GM18907 (cell line): ENCODE results near the gene SLCO2B1.

Experiments used
- ATAC-seq: cut with Tn5 transposase; IDR thresholded peaks from one replicate; pipeline ENCODE4 v1.9.1; 2021; ENCODE audit warnings: mild to moderate bottlenecking, moderate library complexity; ENCODE audit not compliant: unreplicated experiment

SLCO2B1 gene

DNA sequence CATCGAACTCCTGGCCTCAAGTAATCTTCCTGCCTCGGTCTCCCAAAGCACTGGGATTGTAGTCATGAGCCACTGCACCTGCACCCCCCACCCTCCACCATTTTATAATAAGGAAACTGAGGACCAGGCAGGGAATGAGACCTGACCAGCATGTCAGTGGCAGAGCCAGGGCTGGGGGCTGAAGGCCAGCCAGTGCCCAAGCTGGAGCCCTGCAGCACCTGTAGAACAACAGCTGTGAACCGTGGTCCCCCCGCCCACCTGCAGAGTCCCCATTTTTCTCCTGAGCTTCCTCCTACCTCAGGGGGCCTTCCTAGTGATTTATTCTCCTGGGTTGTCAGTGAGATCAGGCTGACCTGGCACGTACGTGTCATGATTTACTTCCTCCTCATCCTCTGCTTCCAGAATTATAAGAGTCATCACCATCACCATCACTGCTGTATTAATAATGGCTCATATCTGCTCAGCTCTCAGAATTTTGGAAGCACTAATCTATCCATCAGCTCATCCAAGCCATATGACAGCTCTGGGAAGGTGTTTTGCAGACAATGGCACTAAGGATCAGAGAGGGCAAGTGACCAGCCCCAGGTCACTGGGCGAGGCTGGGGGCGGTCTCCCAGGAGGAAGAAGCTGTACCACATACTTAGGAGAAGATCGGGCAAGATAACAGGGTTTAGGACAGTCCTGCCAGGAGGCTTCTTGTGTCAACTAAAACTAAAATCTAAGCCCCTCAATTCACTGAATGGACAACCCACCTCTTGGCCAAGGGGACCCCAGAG, 5.5 kb upstream of the SLCO2B1 start:
- ATAC-seq = no peak

DNA sequence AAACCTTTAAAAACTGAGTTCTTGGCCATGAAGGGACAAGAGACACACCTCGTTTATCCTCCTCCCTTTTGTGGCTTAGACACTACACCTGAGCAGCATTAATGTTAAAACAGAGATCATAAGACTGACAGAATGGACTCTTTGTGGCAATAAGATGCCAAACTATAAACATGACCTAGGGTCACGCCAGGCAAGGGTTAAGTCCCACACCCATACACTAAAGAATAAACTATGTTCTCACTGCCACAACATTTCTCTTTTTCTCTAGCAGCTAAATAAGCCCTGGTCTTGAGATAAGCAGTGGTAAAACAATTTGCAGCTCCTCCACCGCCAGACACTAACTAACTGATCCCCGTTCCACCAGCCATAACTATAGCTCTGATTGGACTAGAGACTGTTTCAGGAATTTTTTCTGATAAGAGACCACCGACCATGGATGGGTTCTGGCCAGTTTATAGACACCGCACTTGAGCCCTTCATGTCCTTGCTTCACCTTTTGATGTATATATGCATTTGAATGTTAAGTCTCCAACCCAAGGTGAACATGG, 4.9 kb upstream of the SLCO2B1 start:
- no peak for ATAC-seq

DNA sequence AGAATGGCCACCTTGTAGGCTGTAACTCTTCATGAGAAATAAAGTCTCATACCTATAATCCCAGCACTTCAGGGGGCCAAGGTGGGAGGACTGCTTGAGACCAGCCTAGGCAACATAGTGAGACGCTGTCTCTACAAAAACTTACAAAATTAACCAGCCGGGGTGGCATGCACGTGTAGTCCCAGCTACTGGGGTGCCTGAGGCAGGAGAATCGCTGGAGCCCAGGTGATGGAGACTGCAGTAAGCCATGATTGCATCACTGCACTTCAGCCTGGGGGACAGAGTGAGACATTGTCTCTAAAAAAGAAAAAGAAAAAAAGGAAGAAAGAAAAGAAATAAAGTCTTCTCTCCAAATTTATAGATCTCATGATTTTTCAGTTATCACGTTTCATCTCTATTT, 4.2 kb upstream of the SLCO2B1 start:
- ATAC-seq = no peak

DNA sequence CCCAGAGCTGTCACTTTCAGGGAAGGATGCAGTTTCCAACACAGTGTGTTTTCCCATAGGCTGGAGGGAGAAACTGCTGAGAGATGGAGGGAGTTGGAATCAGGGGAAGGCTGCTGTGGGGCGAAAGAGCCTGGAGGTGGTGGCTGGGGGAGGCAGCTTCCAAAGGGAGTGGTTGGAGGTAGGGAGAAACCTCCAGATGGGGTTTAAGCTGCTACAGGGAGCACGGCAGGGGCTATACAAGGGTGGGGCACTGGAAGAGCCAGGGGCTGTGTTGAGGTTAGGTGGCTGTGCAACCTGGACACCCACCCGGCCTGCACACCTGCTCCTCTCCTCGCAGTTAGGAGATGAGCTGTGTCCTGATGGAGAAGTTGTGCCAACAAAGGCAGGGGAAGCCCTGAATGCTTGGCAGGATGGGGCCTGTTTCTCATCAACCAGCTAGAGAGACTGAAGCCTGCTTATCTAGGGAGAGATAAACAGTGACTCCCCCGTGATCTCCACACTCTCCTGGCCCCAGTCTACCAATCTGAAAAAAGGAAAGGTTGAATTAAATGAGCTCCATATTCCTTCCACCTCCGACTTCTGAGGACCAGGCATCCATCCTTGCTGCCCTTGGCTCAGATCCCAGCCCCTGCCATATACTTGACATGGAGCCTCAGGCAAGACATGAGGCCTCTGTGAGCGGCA, 3.6 kb upstream of the SLCO2B1 start:
- no peak for ATAC-seq

DNA sequence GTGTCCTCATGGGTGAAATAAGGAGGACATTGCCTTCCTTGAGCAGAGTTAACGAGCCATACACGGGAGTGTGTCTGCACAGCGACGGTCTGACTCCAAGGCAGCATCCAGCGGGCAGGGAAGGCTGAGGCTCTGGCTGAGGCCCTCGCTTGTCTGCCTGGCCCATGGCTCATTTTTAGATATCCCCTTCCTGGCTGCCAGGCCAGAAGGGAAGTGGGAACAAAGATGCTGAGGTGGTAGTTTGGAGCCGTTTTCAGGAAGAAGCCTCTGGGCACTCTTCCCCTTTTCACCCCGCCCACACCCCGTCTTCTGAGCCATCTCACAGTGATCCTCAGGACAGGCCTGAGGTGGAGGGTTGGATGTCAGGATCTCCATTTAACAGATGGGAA, 3.0 kb upstream of the SLCO2B1 start:
- ATAC-seq = no peak

DNA sequence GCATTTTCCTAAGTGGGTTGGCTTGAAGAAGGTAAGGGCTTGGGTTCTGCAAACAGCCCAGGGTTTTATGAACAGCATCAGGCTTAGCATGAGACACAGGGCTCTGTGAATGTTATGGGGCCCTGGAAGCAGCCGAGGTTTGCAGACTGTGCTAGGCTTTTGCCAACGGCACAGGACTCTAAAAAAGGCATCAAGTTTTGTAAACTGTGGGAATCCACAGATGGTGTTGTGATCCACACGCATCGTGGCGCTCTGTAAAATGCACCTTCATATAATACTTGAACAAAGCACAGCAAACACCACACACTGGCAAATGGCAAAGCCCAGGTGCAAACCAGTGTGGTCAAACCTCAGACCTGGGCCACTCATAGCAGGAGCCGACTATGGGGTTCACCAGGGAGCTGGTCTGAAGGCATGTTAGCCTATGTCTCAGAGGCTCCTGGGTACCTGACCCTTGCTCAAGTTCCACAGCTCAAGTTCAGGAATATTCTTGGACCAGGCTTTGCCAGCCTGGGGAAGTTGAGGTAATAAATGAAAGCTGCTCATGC, 2.4 kb upstream of the SLCO2B1 start:
- no peak for ATAC-seq

DNA sequence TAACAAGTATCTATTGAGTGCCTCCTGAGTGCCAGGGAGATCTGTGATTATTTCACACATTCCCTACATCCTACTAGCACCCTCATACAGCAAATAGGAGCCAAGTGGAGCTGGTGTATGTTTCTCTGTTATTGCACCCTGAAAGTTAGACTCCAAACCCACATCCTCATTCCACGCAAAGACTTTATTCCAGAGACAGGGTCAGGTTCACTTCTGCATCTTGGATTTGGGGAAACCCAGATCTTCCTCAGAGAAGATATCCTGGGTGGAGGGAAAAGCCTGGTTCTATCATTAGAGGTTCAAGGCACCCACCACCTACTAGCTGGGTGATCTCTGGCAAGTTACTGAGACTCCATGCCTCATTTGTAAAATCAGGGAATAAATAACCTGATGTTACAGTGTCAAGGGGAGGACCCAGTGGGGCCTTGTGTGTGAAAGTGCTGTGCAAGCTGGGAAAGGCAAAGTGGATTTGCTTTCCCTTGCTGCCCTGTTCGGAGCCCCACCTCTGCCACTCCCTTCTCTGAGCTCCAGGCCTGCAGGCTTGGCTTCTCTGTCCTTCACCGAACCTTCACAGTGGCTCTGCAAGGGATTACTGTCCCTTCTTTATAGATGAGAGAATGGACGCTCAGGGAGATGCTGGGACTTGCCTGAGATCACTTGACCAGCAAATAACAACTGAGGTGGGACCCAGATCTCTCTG, 991 bp upstream of the SLCO2B1 start:
- ATAC-seq = no peak

DNA sequence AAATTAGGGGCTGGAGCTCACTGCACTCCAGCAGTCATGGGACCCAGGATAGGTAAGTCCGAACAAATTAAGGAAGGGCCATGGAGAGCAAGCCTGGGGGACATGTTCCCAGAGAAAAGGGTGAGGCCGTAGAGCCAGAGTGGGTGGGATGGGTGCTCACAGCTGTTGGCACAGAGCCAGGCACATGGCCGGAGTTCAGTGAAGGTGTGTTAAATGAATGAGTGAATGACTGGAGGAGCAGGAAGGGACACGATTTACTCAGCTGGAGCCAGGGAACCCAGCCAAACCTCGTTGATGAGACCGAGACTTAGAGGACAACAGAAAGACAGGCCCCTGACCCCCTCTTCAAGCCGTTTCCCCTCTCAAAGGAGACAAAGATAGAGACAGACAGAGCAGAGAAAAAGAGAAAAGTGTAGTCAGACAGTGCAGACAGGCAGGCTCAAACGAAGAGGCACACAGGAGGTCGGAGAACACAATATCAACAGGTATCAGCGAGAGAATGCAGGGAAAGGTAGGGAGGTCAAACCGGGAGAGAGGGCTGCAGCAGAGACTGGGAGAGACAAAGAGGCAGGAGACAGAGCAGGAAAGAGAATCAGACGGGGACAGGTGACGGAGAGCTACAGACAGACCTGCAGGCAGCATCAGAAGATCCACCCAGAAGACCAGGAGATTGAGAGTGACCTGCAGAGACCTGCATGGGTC, 590 bp downstream of the SLCO2B1 start:
- ATAC-seq = no peak

DNA sequence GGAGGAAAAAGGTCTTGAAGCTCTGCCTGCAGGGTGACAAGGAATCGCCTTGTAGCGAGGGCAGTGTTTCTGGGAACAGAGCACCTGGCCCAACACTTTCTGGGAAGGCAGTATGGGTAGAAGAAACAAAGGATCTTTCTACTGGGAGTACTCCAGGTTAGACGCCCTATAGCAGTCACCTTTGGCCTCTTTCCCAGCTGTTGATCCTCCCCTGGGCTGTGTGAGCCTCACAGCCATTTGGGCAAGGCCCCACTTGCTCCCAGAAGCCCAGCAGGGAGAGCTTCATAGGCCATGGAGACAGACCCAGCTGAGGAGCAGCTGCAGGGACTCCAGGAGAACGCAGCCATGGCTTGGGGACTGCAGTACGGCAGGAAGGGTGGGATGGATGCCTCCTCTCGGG, 1.2 kb downstream of the SLCO2B1 start:
- no peak for ATAC-seq

DNA sequence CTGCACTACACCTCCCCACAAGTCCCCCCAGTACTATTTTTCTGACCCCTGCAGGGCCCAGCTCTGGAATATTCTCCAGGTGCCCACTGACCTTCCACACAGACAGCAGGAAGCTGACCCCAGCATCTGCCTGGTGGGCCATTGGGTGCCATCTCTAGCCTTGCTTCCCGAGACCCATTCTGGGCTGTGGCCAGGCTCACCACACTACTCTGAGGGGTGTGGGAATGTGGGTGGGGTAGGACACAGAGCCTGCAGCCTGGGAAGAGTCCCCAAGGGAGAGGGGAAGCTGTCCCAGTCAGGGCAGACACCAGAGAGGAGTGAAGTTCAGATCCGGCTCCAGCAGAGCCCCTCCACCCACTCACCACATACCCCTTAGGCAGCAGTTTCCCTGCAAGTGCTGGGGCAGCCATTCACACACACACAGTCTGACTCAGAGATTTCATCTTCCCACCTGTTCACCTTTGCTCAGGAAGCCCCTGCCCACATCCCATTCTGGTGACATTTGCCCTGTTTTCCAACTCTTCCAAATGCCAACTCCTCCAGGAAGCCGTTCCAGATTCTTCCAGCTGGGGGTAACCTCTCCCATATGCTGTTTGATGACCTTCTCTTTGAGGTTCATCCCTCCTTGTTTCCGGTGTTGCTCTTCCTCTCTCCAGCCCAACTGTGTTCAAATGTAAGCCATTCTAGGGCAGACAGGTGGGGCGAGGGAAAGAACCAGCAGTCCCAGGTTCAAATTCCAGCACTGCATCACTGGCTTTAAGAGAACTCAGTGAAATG, 1.9 kb downstream of the SLCO2B1 start:
- ATAC-seq = no peak

DNA sequence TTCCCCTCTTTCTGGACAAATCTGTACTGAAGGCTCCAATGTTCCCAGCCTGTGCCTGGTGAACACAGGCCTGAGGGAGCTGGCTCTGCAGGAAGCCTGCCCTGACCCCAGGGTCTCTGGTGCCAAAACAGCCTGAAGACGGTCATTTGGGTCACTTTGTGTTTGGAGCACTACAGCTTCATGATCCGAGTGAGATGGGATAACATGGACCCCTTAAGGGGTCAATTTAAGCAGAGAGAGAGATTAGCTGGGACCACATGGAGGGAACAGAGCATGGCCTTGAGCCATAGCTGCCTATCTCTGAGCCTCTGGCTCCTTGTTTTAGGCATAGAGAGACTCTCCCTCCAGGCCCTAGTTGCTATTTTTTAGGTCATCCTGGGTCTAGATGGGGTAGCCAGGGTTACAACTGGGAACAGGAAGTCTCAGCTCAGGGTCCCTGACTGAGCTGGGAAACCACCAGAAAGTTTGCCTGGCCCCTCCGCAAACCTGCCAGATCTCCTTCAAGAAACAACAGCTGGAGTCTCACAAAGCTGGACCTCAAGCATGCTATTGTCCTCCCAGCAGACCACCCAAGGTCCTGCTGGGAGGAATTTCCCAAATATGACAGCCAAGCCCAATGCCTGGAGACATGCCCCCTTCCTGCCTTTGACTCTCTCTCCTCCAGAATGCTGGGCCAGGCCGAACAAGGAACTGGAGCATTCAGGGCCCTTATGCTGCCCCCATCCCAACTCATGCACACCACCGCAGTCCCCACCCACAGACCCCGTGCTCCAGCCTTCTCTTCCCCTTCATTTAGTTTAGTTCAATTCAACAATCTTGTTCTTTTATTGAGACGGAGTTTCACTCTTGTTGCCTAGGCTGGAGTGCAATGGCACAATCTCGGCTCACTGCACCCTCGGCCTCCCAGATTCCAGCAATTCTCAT, 4.0 kb downstream of the SLCO2B1 start:
- no peak for ATAC-seq

DNA sequence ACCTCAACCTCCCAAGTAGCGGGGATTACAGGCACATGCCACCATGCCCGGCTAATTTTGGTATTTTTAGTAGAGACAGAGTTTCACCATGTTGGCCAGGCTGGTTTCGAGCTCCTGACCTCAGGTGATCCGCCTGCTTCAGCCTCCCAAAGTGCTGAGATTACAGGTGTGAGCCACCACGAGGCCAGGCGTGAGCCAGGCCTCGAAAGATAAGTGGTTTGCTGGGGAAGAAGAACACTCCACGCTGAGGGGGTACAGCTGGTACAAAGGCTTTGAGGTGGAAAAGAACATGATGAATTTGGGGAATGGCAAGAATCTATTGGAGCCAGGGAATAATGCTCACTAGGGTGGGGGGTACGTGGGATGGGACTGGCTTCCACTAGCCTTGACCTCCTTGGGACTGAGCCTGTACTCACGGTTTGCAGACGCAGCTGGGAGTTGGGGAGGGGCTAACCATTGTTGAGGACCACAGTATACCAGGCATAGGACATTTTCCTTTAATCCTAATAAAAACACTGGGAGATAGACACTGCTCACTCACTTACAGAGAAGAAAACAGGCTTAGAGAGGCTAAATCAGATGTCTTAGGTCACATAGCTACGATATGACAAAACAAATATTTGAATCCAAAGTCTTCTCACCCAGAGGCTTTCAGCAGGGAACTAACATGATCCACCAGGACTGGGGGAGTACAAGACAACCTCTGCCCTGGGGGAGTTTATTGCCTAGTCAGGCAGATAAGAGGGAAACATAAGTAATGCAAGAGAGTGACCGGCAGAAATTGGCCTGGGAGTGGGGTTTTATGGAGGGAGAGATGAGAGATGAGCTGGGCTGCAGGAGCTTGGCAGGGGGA, 4.9 kb downstream of the SLCO2B1 start:
- ATAC-seq = no peak

DNA sequence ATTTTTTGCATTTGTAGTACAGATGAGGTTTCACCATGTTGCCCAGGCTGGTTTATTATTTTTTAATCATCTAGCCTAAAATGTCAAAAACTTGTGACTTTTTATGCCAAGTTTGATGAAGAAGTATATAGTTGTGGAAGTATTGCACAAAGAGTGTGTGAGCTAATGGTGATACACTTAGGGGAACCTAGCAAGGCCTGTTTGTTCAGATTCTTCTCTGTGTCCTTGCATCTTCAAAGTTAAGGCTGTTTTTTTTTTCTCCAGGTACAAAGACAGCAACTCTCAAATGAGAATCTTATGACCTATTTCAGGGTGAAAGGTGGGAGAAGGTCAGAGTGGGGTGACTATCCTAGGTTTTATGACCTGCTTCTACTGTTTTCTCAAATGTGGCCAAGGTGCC, 7.3 kb downstream of the SLCO2B1 start:
- no peak for ATAC-seq

DNA sequence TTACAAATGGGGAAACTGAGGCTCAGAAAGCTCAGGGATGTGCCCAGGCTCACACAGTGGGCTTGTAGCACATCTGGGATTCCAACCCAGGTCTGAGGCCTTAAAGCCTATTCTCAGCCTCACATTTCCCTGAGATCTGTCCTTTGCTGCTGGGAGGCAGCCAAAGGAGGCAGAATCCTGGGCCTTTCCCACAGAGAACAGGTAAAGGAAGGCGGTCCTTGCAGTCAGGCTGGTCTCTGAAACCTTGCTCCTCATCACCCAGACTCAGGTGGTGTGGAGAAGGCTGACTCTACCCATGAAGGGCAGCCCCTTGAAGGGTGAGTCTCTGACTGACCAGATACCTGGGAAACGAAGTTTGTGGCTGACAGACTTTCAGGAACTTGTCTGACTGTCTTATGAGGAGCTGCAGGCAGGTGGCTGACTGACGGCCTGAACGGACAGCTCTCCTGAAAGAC, 7.8 kb downstream of the SLCO2B1 start:
- no peak for ATAC-seq

DNA sequence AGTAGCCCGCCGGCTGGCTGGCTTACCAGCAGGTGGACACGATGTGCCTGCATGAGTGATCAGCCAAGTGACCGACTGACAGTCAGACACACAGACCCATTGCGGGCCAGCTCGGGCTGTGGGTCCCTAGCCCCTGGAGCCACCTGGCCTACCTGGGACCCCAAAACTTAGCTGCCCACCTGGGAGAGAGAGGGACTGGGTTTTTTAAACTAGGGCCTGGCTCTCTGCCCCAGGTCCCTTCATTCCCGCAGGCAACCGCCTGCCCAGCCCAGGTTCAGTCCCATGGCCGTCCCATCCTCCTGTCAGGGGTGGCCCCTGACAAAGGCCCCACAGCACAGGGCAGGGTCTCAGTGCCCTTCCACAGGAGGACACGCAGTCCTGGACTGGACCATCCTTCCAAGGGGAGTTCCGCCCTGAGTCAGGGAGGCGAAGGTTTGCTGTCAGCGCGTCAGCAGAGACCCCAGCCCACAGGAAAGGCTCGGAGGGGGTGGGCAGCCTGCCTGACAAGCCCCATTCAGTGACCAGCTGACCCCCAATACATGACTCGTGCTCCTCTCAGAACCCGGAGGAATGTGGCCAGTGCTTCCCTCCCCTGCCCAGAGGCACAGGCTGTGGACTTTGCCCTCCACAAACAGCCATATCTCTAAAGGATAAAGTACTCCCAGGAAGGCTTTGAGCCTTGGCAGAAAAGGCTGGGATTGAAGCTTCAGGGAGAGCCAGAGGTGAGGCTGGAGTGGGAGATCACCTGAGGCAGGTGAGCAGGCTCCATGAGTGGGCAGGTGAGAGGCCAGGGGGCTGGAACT, 8.4 kb downstream of the SLCO2B1 start:
- ATAC-seq = no peak

DNA sequence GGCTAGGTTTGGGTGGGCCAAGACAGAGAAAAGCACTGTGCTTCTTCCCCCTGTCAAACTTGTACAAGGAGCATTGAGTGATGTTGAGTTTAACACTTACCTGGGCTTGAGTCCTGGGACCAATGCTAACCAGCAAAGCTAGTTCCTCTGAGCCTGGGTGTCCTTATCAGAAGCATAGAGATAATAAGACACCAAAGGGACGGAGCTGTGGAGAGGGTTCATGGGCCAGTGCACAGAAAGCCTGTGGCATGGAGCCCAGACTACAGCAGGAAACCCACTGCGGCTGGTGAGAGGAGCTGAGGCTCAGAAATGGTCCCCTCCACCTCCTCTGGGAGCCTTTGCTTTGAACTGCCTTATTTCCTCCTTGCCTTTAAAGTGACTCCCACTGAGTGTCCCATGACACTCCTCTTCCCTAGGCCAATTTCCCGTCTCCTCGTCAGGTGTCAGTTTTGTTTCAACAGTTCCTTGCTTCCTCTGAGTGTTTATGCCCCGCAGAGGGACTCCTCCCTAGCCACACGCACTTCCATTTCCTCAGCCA, 9.4 kb downstream of the SLCO2B1 start:
- no peak for ATAC-seq

DNA sequence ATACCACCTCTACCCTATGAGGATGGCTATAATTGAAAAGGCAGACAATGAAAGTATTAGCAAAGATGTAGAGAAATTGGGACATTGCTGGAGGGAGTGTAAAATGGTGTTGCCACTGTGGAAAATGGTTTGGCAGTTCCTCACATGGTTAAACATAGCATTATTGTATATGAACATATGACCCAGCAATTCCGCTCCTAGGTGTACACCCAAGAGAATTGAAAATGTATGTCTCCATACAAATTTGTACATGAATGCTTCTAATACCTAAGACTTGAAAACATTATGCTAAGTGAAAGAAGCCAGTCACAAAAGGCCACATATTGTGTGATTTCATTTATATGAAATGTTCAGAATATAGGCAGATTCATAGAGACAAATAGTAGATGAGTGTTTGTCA, 10.0 kb downstream of the SLCO2B1 start:
- no peak for ATAC-seq
